Panc1 (cell line): ENCODE results near the gene VIPR2.

Experiments used
- CTCF ChIP-seq: fragments of 450-650 bp; IDR thresholded peaks from 2 replicates; pipeline ENCODE4 v1.5.1; 2017; ENCODE audit warnings: mild to moderate bottlenecking
- POLR2AphosphoS5 ChIP-seq: IDR thresholded peaks from 2 replicates; pipeline ENCODE4 v1.6.1; 2012; ENCODE audit warnings: mild to moderate bottlenecking, low read depth, low read length, moderate library complexity
- REST ChIP-seq, 2 experiments: IDR thresholded peaks; 2 replicates each; pipeline ENCODE4 v1.6.1; 2011 to 2012; ENCODE audit warnings: low read depth in 2 of 2, control low read depth in 1 of 2, low read length in 1 of 2, mild to moderate bottlenecking in 1 of 2, moderate library complexity in 1 of 2; ENCODE audit not compliant: insufficient read depth in 1 of 2
- SIN3A ChIP-seq: IDR thresholded peaks from 2 replicates; pipeline ENCODE4 v1.6.1; 2012; ENCODE audit warnings: low read depth, mild to moderate bottlenecking, low read length, moderate library complexity, borderline replicate concordance; ENCODE audit not compliant: insufficient read depth

GRCh38 chr7:159027056-159027788 lies 117.4 kb downstream of the VIPR2 start:
- TF ChIP-seq CTCF (no peak), POLR2AphosphoS5 (no peak), REST (IDR thresholded peaks at IDR 0.05; ENCODE audit: insufficient read depth in 1 of 2, low read depth in 2 of 2, low read length in 1 of 2) (no peak), SIN3A (no peak)
